GM12874 (cell line): ENCODE measurements around the gene NR6A1.

Experiments used
- CTCF ChIP-seq: IDR thresholded peaks from 2 replicates; pipeline ENCODE4 v1.5.1; 2011; ENCODE audit warnings: low read depth, mild to moderate bottlenecking, control low read depth, low read length, moderate library complexity; ENCODE audit not compliant: insufficient read depth

The NR6A1 gene

GRCh38 chr9:124688238-124688904 lies 82.7 kb downstream of the NR6A1 start:
- no peak for TF ChIP-seq CTCF

GRCh38 chr9:124686918-124687317 lies 84.2 kb downstream of the NR6A1 start:
- no peak for TF ChIP-seq CTCF

GRCh38 chr9:124685217-124685616 lies 85.9 kb downstream of the NR6A1 start:
- TF ChIP-seq CTCF = no peak

- TF ChIP-seq CTCF = no peak
These were observed 86.9 kb downstream of the NR6A1 start for GRCh38 chr9:124684169-124684568.

GRCh38 chr9:124683043-124683442 lies 88.1 kb downstream of the NR6A1 start:
- TF ChIP-seq CTCF = no peak

- TF ChIP-seq CTCF = no peak
These were observed 90.3 kb downstream of the NR6A1 start for GRCh38 chr9:124680714-124681390.

GRCh38 chr9:124680049-124680448 lies 91.1 kb downstream of the NR6A1 start:
- TF ChIP-seq CTCF = no peak
